Psoas muscle (tissue), 8 donors: ENCODE results near the gene TMBIM4. TPM values are rescaled to one million over a fixed set of nuclear protein-coding genes. Genes with fewer than 3 reads are reported as not detected.

Experiments
- ATAC-seq, 4 donors: fragments of 200-7000 bp; cut with Tn5 transposase; one replicate each; pipeline ENCODE4 v1.9.1; 2020; ENCODE audit warnings: moderate library complexity in 3 of 4, mild to moderate bottlenecking in 2 of 4
- DNase-seq, 2 donors: peaks; one replicate each; pipeline ENCODE4 v3.0.0-alpha.2; 2020
- H3K27ac ChIP-seq: fragments of 200-600 bp; one replicate; pipeline ENCODE4 v1.8.0; 2022
- H3K27me3 ChIP-seq, 3 donors: fragments of 200-600 bp in 1 of 3; one replicate each; pipeline versions ENCODE4 v1.6.1 to v1.8.0; 2013 to 2022; ENCODE audit warnings: low read length in 2 of 3, mild to moderate bottlenecking in 2 of 3, moderate library complexity in 1 of 3; ENCODE audit not compliant: insufficient read depth in 3 of 3
- H3K36me3 ChIP-seq, 2 donors: fragments of 200-600 bp in 1 of 2; one replicate each; pipeline versions ENCODE4 v1.6.1 to v1.8.0; 2013 to 2022; ENCODE audit warnings: low read depth in 1 of 2, mild to moderate bottlenecking in 1 of 2, moderate library complexity in 1 of 2; ENCODE audit not compliant: insufficient read depth in 1 of 2
- H3K4me1 ChIP-seq: fragments of 200-600 bp; one replicate; pipeline ENCODE4 v1.8.0; 2022
- H3K4me3 ChIP-seq: fragments of 200-600 bp; one replicate; pipeline ENCODE4 v1.8.0; 2022; ENCODE audit warnings: mild to moderate bottlenecking
- H3K9me3 ChIP-seq: fragments of 200-600 bp; one replicate; pipeline ENCODE4 v1.8.0; 2022
- CTCF ChIP-seq: fragments of 200-600 bp; IDR thresholded peaks from one replicate; pipeline ENCODE4 v1.8.0; 2022; ENCODE audit warnings: antibody characterized with exemption
- WGBS, 3 donors: extraction: QIAGEN DNeasy Blood & Tissue Kit; methylation state at CpG; one replicate each; pipeline versions ENCODE4 v1.1.6 to v1.1.7; 2013; 5-methylcytosine and 5-hydroxymethylcytosine counted together
- intact Hi-C, 2 donors: fragments of 100-400 bp; cut with DNase I; formaldehyde crosslinking; loops; one replicate each; pipeline versions ENCODE4 v1.11.0 to v1.14.2; 2022
- polyA plus RNA-seq, 3 donors: library from polyadenylated mRNA; stranded (reverse); fragments of 200-250 nt; gene quantifications; one replicate each; pipeline ENCODE4 v1.2.3, GENCODE V29; 2013
- total RNA-seq, 4 donors: library from RNA; stranded (reverse); fragmentation: NEBNext Ultra II Directional in 2 of 4; extraction: Animal tissue kit (Norgen Biotek cat#: 25700) in 2 of 4; gene quantifications; one replicate each; pipeline versions ENCODE4 v1.2.1 to v1.2.4, GENCODE V29; 2021 to 2023
- donor health status: healthy with polysubstance abuse.
- donor health status: DM: no; HTN: no; CAD: no; lungs with moderate emphysema.
- donor health status: Bipolar disorder and iron deficiency.
- donor health status: healthy.
- donor health status: DM: yes; HTN: yes; CAD: no.
- donor health status: DM: no; HTN: no; CAD: no.
- donor health status: DM: no; HTN: no; CAD: no.
- donor health status: DM: yes; HTN: yes; CAD: no.

The TMBIM4 gene
- total and polyA plus RNA-seq, 7 donors, result 35.1 to 64.8 (median 43.2) TPM

- 94 to 97% (median 94%) methylated on average over 8 to 9 of the region's 9 CpGs for WGBS, 3 donors
- Histone ChIP-seq H3K4me1 (no peaks in the 10 kb centered on the region), H3K27ac (no peak overlapping the region), H3K27me3 (no peaks in the 10 kb centered on the region), H3K9me3 (no peaks in the 10 kb centered on the region), H3K4me3 (no peak overlapping the region), H3K36me3 (peaks cover 2 to 28% of the 10 kb centered on the region in 2 donors)
- no peak for ATAC-seq
- intact Hi-C loops, result no loop called here
- DNase-seq, result no peak
- TF ChIP-seq CTCF, result no peak
Measured at GRCh38 chr12:66118240-66118891, 51.4 kb downstream of the TMBIM4 start.

GRCh38 chr12:66117242-66117641, 52.6 kb downstream of the TMBIM4 start:
- H3K27ac ChIP-seq, result no peak overlapping the region
- intact Hi-C loops, result no loop called here
- TF ChIP-seq CTCF, result no peak
- H3K4me3 ChIP-seq, result no peak overlapping the region
- DNase-seq (no peak), ATAC-seq (no peak)
- H3K4me1 ChIP-seq, result no peaks in the 10 kb centered on the region
- H3K27me3 ChIP-seq, result no peaks in the 10 kb centered on the region
- 90 to 93% (median 91%) methylated on average over 2 of the region's 2 CpGs for WGBS, 3 donors
- H3K9me3 ChIP-seq, result no peaks in the 10 kb centered on the region
- peaks cover 2 to 16% of the 10 kb centered on the region in 2 donors for H3K36me3 ChIP-seq

DNA sequence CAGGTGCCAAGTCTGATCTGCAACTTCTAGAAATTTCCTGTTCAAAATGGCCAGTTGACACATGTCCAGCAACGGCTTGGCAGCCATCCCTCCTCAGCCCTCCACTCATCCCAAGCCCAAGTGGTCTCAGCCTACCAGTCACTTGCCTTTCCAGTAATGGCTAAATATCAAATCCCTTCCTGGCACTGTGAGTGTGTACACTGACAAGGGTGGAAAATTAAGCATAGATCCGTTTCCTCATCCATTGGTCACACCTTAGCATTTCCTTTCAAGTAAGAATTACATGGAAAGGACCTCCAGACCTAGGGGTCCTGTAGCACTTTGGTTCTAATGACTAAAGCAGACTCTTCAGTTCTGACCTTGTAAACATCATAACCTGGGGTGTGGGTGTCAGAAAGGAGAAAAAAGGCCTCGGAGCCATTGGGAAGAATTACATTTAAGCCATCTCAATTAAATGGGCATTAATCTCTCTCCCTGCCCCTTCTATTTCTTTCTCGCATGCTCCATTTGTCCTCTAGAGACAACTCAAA, 54.7 kb downstream of the TMBIM4 start:
- no peak for ATAC-seq
- intact Hi-C loops, result no loop called here
- WGBS, 3 donors, result 19 to 27% (median 22%) methylated on average over 4 of the region's 4 CpGs

GRCh38 chr12:66113471-66113870, 56.3 kb downstream of the TMBIM4 start:
- intact Hi-C loops, result no loop called here
- ATAC-seq (no peak), DNase-seq (no peak)
- TF ChIP-seq CTCF, result no peak
- Histone ChIP-seq H3K4me3 (no peak overlapping the region), H3K27ac (no peak overlapping the region), H3K27me3 (no peaks in the 10 kb centered on the region), H3K4me1 (no peaks in the 10 kb centered on the region), H3K9me3 (no peaks in the 10 kb centered on the region), H3K36me3 (no peaks in the 10 kb centered on the region)
- WGBS, 3 donors, result 97 to 100% (median 98%) methylated on average over 1 of the region's 1 CpG

More for the DNA sequence above, 54.7 kb downstream of the TMBIM4 start:
- H3K27ac ChIP-seq, result no peak overlapping the region
- peaks cover under 1 to 3% of the 10 kb centered on the region in 2 donors for H3K36me3 ChIP-seq
- no peak overlapping the region for H3K4me3 ChIP-seq
- DNase-seq, result no peak
- no peaks in the 10 kb centered on the region for H3K9me3 ChIP-seq
- H3K4me1 ChIP-seq, result no peaks in the 10 kb centered on the region
- no peaks in the 10 kb centered on the region for H3K27me3 ChIP-seq
- no peak for TF ChIP-seq CTCF

GRCh38 chr12:66111605-66112004, 58.2 kb downstream of the TMBIM4 start:
- Histone ChIP-seq H3K4me3 (no peak overlapping the region), H3K27me3 (no peaks in the 10 kb centered on the region)
- intact Hi-C loops, result no loop called here

More at GRCh38 chr12:66111605-66112004, 58.2 kb downstream of the TMBIM4 start:
- DNase-seq (no peak), ATAC-seq (no peak)
- Histone ChIP-seq H3K36me3 (no peaks in the 10 kb centered on the region), H3K4me1 (no peaks in the 10 kb centered on the region), H3K9me3 (no peaks in the 10 kb centered on the region), H3K27ac (no peak overlapping the region)
- no peak for TF ChIP-seq CTCF
